GM19463 (cell line): ENCODE data around the gene ZNF644.

Experiments
- ATAC-seq: cut with Tn5 transposase; IDR thresholded peaks from one replicate; pipeline ENCODE4 v1.9.1; 2021; ENCODE audit warnings: mild to moderate bottlenecking, moderate library complexity; ENCODE audit not compliant: unreplicated experiment

The ZNF644 gene

DNA sequence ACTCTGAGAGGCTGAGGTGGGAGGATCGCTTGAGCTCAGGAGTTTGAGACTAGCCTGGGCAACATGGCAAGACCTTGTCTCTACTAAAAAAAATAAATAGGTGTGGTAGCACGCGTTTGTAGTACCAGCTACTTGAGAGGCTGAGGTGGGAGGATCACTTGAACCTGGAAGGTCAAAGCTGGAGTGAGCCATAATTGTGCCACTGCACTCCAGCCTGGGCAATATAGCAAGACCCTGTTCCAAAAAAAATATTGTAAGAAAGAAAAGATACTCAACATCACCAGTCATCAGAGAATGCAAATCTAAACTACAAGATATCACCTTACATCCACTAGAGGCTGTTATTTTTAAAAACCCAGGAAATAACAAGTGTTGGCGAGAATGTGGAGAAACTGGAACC is 32.5 kb downstream of the ZNF644 start:
- no peak for ATAC-seq

DNA sequence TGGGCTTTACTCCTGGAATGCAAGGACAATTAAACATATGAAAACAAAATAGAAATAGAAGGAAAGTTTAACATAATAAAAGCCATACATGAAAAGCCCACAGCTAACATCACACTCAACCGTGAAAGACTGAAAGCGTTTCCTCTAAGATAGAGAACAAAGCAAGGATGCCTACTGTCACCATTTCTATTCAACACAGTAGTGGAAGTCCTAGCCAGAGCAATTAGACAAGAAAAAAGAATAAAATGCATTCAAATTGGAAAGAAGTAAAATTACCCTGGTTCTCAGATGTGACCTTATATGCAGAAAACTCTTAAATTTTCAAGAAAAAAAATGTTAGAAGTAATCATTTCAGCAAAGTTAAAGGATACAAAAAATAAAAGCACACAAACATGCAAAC is 34.0 kb downstream of the ZNF644 start:
- ATAC-seq, result no peak

DNA sequence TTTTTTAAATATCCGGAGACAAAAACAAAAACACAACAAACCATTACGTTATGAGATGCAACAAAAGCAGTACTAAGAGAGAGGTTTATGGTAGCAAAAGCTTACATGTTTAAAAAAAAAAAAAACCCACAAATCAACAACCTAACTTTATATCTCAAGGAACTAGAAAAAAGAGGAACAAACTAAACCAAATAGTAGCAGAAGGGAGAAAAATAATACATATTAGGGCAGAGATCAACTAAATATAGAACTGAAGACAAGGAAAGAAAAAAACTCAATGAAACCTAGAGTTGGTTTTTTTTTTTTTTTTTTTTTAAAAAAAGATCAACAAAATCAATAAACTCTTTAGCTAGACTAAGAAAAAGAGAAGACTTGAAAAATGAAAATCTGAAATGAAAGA is 34.9 kb downstream of the ZNF644 start:
- ATAC-seq, result no peak

DNA sequence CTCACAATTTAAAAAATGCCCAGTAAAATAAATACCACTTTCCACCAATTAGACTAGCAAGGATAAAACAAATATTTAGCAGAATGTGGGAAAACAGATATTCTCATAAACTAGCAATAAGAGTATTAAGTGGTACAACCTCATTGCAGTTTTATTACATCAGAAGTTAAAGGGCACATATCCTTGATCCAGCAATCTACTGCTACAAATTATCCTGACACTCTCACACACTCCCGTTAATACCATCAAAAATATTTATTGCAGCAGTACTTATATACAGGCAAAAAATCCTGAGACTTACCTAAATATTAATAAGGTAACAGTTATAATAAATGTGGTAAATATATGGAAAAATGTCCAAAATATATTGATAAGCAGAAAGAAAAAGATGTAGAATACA is 44.3 kb downstream of the ZNF644 start:
- no peak for ATAC-seq

DNA sequence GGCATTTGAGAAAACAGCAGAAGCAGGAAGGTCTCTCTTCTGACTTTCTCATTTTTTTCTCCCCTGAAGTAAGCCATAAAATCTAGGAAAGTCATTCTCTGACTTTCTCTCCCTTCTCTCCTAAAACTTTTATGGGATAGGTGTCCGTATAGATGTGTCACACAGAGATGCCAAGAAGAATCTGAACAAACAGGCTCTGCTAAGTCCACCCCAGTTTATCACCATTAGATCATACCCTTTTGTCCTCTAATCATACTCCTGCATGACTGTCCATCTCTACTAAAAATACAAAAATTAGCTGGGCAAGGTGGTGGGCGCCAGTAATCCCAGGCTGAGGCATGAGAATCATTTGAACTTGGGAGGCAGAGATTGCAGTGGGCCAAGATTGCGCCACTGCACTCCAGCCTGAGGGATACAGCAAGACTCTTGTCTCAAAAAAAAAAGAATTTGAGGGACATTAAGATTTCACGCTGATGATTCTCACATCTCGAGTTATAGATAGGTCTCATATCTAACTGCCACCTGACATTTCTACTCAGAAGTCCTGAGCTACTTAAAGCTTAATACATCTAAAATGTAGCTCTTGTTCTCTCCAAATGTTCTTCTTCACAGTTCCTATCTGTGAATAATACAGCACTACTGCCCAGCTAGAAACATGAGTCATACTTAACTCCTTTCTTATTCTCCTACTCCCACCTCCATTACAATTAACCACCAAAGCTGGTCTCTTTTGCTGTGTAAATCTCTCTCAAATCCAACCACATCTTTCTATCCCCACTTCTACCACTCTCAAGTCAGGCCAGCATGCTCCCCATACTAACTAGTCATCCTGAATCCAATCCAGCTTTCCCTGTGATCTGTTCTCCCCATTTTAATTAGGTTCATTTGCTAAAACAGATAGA is 47.7 kb downstream of the ZNF644 start:
- ATAC-seq, result no peak

DNA sequence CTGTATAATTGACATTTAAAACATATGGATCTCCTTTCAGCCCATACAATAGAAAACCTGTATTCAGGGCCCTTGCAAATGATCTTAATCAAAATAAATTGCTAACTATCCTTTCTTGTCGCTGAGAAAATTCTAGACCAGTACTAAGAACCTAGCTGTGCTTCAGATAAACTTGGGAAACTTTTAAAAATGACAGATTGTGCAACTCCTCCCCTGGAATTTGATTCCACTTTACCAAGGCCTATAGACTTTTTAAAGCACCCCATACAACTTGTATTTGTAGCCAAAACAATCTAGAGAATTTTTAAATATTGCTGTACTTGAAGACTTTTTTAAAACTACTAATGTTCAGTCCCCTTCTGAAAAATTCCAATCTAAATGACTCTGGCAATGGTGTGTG is 51.6 kb downstream of the ZNF644 start:
- no peak for ATAC-seq

DNA sequence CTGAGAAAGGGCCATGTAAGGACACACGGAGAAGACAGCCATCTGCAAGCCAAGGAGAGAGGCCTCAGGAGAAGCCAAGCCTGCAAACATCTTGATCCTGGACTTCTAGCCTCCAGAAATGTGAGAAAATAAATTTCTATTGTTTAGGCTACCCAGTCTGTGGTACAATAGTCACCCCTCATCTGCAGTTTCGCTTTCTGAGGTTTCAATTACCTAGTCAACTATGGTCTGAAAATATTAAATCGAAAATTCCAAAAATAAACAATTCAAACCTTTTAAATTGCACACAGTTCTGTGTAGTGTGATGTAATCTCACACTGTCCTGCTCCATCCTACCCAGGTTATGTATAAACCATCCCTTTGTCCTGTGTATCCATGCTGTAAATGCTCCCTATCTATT is 52.6 kb downstream of the ZNF644 start:
- ATAC-seq, result no peak

DNA sequence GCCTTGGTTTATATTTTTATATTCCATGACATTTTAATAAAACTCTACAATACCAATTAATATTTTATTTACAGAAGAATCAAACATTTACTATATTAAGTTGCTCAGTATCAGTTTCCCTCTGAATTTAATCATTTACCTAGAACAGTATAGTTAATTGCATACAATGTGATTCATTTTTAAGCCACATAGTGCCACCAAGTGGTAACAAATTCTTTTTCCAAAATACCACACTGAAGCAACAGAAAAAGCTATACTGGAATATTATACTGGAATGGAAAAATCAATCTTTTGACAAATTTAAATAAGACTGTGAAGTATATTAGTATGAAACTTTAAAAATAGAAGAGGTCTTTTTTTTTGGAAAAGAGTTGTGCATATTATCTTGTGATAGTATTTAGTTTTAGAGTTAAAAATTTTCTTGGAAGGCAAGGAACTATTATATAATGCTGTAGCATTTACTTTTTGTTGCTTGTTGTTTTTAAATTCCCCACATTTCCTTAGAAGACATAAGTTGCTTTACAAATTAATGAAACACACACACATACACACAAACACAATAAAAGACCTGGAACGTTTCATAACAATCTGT is 57.3 kb downstream of the ZNF644 start:
- no peak for ATAC-seq

DNA sequence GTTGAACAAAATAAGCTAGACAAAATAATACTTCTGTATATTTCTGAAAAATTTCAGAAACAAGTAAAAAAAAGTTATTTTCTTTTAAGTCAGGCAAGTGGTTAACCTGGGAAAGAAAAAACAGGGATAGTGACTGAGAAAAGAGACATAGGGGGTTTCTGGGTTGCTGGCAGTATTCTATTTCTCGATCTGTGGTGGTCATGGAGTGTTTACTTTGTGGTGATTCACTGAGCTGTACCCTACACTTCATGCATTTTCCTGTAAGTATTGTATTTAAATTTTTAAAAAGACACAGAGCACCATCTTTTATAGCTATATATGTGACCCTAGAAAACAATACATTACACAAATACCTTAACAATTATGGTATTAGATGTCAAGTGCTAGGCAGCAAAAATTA is 58.2 kb downstream of the ZNF644 start:
- no peak for ATAC-seq

DNA sequence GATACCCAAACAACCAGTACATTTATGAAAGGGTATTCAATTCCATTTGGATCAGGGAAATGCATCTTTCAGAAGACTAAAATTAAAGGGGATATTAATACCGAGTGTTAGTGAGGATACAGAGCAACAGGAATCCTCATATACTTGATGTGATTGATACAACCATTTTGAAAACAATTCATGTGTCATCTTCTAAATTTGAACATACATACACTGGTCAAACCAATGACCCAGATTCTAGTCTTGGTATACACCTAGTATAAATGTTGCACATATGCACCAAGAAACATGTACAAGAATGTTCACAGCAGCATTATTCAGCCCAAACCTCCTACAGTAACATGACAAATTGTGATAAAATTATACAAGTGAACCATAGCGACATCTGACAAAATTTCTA is 58.6 kb downstream of the ZNF644 start:
- ATAC-seq, result no peak

DNA sequence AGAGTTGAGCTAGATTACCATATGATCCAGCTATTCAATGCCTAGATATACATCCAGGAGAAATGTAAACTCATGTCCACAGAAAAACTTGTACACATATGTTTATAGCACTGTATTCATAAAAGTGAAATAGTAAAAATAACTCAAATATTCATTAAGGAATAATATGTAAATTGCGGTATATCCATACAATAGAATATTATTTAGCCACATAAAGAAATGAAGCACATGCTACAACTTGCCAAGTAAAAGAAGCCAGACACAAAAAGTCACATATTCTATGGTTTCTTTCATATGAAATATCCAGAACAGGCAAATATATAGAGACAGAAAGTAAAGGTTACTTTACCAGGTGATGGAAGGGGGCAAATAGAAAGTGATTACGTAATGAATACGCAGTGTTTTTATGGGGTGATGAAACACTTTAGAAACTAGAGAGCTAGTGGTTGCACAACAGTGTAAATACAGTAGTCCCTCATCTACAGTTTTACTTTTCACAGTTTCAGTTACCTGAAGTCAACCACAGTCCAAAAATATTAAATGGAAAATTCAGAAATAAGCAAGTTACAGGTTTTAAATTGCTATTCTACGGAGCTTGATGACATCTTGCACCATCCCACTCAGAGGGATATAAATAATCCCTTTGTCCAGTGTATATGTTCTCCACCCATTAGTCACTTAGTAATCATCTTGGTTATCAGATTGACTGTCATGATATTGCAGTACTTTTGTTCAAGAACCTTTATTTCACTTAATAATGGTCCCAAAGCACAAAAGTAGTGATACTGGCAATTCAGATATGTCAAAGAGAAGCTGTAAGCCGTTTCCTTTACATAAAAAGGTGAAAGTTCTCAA is 62.3 kb downstream of the ZNF644 start:
- ATAC-seq, result peak; percentile 45

DNA sequence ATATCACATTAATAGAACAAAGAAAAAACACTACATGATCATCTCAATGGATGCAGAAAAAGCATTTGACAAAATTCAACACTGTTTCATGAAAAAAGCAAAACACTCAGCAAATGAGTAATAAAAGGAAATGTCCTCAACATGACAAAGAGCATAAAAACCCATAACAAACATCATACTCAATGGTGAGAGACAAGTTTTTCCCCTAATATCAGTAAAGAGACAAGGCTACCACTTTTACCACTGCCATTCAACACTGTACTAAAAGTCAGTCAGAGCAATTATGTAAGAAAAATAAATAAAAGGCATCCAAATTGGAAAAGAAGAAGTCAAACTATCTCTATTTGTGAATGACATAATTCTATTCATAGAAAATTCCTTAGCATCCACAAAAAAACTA is 64.3 kb downstream of the ZNF644 start:
- ATAC-seq, result no peak

DNA sequence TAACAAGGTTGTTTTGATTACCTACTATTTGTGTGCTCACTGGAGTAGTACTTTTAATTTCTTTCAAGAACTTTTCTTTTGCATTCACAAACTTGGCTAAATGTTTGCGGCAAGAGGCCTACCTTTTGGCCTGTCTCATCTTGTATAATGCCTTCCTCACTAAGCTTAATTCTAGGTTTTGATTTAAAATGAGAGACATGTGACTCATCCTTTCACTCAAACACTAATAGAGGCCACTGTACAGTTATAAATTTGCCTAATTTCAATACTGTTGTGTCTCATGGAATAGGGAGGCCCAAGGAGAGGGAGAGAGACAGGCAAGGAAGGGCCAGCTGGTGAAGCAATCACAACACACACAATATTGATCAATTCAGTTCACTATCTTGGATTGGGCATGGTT is 66.1 kb downstream of the ZNF644 start:
- ATAC-seq, result no peak

DNA sequence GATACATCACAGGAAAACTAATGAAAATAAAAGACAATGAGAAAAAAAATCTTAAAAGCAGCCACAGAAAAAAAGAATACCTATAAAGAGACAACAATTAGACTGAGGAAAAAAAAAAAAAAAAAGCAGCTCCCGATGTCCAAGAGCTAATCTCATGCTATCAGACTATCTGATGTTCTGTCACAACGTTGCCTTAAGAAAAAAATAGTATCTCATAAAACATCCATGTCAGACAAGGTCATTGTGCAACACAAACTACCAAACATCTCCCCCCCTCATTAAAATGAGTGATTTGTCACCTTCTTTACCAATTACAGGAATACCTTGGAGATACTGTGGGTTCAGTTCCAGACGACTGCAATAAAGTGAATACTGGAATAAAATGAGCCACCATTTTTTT is 68.9 kb downstream of the ZNF644 start:
- ATAC-seq, result no peak

DNA sequence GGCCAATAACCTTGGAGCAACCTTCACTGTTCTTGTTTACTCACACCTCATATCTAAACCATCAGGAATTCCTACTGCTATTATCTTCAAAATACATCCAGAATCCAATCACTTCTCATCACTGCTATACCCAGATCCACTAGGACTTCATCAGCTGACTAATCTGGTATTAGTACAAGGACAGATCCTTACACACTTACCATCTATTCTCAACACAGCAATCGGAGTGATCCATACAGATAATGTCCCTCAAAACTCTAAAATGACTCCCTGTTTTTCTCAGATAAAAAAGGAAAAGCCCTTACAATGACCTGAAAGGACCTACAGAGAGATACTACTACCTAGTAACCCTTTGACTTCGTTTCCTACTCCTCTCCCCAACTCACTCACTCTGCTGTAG is 70.8 kb downstream of the ZNF644 start:
- no peak for ATAC-seq

DNA sequence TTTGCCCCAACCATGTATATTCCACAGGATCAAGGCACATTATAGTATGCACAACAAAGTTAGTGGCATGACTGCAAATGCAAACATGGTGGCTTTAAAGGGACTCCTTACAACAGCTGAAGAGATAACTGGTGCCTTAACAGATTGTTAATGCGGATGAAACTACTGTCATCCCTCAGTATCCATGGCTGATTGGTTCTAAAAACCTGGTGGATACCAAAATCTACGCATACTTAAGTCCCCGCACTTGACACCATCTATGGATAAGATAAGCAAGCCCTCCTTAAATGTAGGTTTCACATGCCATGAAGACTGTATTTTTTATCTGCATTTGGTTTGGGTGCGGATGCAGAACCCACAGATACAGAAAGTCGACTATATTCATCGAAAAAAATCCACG is 73.5 kb downstream of the ZNF644 start:
- ATAC-seq, result no peak

DNA sequence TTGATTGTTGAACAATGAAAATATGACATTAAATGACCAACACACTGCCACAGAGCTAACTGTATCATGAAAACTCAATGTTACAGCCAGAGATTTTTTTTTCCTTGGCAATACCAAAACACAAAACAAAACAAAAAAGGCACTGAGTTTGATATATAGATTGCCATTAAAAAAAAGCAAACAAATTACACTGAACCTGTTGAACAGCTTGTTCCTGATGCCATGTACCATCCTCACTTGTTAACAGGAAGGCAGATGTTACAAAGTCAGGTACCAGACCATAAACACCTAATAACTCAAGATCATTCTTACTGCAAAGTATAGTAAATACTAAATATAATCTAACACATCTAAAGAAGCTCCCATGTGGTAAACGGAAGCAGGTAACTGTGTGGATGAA is 75.2 kb downstream of the ZNF644 start:
- no peak for ATAC-seq

DNA sequence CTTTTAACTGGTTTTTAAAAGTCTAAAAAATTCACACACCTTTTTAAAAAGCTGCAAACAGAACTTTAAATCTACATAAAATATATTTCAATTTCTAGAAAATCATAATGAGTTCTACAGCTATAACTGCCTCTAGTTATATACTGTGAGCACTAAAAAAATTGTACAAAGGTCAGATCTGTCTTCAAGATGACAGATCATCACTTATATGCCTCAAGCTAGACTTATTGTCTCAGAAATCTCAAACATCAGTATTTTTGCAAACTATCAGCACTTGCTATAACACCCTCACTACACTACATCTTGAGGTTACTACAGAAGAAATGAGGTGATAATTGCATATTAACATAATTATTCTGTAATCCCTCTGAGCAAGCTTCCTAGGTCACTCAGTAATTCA is 76.5 kb downstream of the ZNF644 start:
- no peak for ATAC-seq

DNA sequence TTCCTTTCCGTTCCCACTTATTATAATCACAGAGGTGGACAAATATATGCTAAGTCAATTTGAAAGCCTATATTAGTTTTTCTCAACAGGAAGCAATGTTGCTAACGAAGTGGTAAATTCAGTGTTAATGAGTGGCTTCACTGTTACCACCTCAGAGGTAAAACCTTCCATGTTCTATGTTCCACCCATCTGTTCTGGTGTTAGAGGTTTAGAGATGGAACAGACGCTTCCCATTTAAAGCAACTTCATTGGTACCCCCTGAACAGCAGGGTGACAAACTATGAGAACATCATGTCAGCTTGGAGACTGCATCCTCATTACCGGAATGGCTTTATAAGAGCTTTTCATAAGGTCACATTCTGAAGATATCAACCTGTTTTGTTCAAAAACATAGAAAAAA is 77.9 kb downstream of the ZNF644 start:
- no peak for ATAC-seq

DNA sequence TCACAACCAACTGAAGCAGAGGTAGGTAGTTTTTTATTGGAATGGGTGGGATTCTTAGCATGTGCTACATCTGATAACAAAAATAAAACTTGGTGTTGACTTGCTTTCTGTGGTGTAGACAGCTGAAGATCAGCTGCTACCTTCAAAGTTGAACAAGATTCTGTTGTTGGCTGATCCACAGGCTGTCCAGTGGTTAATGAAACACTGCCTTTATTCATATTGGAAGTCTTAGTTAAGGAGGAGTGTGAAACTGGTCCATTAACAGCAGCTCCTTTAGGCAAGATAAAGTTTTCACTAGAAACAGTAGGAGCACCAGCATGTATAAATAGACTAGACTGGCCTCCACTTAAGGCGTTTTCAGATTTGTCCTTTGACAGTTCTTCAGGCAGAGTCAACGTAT is 81.1 kb downstream of the ZNF644 start:
- no peak for ATAC-seq

DNA sequence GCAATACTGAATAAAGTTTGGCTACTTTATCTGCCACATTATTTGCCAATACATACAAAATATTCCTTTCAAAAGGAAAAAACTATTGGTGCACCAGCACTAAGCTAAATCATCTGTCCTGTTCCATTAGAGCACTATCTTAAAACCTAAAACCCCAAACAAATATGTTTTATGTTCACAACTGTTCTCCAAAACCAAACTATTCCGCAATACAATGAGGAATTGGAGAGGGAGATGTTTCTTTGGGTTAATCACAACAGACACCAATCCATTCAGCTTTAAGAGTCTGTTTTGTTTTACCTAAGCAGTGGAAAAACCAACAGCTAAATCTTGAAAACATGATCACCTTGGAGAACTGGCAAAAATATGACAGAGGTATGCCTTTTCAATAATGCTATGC is 85.1 kb downstream of the ZNF644 start:
- ATAC-seq, result no peak

DNA sequence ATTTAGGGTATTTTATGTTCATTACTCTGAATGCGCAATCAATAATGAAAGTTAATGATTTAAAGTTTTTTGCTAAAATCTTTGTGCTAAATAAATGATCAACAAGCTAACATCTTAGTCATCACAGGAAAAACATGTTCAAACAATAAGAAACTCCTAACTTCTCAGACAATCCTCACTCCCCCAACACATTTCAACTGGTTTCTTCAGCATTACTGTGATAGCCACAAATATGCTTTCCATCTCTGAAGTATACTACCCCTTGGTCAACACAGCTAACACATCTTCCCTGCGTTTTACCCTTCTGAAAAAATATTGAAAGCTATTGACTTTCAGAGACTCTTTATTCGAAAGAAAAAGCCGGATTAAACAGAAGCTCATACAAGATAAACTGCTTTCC is 85.8 kb downstream of the ZNF644 start:
- no peak for ATAC-seq
